DMS 273 treated with DMSO at 0.1 percent for 48 hours (cell line): ENCODE data around the gene TAOK3.

Experiments used
- DNase-seq: peaks from one replicate; lab custom pipeline; 2025; lab: John Stamatoyannopoulos, UW

TAOK3 gene

DNA sequence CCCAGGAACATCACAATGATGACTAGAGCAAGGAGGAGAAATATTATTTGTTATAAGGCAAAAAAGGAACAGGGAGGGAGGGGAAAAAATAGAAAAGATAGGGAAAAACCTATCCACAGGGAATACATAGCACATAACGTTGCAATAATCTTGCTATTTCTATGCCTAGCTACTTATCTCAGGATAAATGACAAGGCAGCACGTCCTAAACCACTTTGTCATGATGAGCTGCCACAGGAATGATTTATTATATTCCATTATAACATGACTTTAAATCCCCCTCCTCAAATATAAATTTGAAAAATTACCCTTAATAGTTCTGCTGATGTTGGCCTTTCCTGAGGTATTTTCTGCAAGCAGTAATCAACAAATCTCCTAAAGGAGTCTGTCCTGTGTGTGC is 160.1 kb downstream of the TAOK3 start:
- no peak for DNase-seq

DNA sequence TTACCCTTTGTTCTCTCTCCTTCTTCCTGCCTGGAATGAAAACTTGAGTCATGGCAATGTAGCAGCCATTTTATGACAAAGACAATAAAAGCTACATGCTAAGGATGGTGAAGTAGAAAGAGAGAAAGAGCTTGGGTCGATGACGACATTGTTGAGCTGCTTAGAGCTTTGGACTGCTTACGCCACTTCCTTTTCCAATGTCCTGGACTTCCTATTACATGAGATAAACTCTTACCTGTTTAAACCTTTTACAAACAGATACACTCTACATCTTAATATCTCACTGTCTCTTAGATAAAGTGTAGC is 166.6 kb downstream of the TAOK3 start:
- no peak for DNase-seq

DNA sequence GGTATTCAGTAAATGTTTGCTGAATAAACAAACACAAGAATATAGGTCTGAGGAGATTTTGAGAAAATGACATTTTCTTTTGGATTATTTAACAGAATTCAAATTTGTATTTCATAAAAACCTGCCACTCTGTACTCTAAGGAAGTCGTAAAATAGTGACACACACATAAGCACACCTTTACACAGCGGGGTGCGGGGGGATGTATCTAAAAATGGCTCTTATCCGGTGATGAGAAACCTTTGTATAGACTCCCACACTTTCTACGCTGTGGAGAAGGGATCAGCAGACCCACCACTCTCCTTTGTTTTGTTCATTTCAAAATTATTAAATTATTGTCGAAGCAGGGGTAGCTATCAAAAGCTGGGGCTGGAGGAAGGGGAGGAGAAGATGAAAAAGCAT is 178.7 kb downstream of the TAOK3 start:
- no peak for DNase-seq

DNA sequence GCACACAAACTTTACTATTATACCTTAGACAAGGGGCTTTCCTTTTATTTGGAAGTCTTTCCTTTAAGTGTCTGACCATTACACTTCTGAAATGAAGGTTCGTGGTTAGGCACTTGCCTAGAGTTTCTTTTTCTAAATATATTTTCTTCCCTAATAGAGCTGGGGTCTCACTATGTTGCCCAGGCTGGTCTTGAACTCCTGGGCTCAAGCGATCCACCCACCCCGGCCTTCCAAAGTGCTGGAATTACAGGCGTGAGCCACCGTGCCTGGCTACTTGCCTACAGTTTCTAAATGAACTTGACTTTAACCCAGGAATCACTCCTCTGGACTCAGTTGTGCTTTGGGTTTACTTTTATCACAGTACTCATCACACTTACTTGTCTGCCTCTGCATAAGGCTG is 179.2 kb downstream of the TAOK3 start:
- DNase-seq: no peak

DNA sequence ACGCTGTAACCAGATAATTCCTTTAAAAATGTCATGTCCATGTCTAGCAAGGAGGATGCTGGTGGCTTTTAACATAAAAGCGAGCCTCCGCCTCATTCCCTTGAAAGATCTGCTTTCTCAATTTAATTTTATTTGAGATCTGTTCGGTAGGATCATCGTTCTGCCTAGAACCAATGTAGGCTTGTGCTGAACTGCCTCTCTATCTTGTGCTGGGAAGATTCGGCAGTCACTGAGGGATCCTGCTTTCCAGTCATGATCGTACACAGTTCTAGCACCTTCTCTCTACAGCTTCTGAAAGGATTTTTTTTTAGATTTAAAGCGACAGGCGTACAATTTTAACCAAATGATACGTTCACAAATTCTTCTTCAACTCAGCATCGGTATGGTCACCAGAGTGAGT is 182.4 kb downstream of the TAOK3 start:
- DNase-seq: no peak

DNA sequence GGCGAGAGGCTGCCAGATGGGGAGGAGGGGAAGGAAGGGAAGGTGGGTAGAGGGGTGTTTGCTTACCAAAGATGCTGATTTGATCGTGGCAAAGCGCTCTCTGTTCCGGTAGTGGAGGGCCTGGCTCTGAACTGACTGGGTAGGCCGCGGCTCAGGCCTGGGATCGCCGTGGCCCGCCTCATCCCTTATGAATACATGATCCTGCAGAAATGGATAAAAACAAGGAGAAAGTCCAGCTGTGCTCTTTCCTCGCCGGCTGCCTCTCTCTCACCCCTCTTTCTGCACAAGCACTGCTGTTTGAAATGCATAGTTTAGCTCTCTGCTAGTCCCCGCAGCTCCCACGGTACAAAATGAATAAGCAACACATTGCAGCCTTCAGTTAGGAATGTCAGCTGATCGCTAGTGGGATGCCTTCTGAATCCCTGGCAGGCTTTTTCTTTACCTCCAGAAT is 182.9 kb downstream of the TAOK3 start:
- DNase-seq: no peak

DNA sequence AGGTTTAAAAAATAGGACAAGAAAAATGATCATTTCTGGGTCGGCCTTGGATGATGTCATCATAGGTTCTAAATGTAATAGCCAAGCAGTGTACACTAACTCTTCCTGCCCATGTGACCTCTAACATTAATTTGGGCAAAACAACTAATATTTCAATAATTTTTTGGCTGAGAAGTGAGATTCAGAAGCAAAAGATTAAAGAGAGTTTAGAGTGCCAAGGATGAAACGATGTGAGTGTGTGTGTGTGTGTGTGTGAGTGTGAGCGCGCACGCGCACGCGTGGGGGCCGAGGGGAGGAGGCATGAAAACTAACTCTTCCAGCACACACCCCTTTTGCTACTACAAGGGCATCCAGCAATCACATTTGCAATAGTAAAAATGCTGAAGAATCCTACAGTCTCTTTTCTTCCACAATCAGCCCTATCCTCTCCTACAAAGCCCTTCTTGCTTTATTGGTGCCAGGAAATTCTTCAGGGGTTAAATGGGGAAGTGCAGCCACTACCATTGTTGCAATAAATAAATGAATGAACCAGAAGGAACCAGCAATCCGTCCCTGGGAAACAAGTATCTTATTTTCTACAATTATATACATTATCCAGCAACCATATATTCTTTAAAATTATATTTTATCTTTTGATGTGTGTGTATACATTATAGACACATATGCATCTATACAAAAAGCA is 183.9 kb downstream of the TAOK3 start:
- no peak for DNase-seq

DNA sequence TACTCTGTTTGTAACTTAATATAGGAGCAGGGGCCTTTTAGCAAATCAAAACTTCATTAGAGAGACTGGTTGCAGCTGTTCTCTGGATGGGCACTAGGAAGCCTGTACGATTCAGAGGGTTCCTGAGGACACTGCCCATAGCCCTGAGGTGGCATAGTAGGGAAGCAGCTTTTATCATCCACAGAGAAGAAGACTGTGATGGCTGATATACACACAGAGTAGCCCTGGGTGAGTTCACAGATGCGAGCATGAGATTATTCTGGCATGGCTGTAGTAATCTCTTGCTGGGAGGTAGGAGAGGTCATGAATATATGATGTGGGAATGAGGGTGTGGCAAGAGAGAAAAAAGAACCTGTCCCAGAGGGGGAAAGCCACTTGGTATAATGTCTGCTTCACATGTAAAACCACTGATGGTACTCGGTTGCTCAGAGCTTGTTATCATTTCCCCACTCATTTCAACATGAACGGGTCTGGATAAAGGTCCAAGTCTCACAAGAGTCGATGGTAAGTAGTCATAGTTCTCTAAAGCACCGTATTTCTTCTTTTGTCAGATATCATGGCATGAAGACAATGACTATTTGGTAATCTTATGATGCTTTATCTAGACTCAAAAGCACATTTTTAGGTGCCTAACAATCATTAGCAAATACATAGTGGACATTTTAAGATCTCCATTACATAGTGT is 184.8 kb downstream of the TAOK3 start:
- no peak for DNase-seq

DNA sequence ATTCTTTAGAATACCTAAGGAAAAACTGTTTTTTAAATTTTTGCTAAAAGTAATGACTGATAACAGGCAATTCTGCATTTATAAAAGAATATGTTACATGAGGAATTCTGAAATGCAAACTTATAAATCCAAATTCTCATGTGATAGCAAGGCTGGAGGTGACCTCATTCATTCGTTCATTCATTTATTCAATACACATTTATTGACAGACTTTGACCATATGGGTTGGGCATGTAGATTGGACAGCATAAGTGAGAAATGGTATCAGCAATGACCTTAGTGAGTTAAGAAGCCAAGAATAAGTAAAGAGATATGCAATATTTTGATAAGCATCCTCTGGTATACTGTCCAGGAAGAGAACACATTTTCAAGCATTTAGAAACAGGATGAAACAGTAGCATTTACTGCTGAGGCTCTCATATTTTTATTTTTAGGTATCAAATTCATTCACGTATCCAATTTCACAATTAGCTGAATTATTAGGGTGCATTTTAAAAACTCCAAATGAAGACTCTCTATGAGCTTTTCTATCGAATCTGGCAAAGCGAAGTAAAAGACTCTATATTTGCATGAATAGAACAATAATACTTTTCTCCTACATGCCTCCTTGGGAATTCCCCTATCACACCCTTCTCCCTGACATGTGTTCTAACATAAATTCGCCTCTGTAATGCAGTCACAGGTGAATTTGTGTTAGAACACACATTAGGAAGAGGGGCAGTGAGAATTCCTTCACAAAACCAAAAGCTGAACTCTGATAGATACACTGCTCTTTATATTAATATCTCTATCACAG is 186.9 kb downstream of the TAOK3 start:
- no peak for DNase-seq

DNA sequence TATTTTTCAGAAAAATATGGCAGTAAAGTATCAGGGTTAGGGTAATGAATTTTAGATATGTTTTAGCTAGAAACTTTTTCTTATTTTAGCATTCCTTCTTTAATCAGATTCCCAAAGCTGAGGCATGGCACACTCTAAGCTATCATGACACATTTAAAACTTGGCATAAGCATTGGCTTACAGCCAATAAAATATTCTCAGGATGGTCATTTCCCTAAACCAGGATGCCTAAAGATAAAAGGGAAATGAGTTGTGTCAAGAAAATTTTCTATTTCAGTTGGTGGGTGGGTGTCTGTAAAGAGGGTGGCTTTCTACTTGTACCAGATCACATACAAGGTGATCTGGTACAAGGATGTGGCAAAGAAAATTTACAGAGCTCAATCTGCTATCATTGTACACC is 189.0 kb downstream of the TAOK3 start:
- no peak for DNase-seq

DNA sequence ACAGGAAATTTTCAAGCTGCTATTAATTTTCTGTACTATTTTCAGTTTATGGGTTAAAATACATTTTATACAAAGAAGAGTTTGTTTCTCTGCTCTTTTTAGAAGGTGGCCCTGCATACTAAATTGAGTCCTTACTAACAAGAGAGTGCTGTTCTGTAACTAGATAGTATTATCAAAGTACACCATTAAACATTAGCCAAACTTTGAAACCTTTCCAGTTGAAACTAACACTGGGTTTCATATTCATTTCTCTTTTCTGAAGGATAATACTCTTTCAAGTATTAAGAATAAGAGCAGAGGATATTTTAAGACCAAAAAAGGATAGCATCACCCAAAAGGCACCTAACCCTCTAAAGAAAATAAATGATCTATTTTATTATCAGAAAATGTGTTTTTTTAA is 189.6 kb downstream of the TAOK3 start:
- DNase-seq: no peak

DNA sequence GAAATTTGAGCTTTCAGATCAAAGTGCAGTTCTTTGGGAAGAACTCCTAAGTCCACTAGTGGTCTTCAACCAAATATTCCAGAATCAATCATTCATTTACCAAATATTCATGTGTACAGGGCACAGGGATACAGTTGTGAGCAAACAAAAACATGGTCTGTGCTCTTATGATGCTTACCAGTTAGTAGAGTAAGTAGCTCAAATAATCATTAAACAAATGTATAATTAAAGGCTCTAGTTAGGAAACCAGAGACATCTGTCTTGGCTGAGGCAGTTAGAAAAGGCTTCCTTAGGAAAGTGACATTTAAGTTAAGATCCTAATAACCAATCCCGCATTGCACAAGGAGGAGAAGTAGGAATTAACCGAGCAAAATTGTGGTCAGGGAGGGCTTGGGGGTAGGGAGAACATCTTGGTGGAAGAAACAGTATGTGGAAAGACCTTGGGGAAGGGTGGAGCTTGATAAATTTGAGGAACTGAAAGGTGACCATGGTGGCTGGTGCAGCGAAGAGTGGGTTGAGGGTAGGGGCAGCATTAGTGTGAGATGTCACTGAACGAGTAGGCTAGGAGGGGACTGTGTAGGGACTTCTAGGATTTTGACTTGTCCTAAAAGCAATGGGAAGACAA is 196.8 kb downstream of the TAOK3 start:
- no peak for DNase-seq

DNA sequence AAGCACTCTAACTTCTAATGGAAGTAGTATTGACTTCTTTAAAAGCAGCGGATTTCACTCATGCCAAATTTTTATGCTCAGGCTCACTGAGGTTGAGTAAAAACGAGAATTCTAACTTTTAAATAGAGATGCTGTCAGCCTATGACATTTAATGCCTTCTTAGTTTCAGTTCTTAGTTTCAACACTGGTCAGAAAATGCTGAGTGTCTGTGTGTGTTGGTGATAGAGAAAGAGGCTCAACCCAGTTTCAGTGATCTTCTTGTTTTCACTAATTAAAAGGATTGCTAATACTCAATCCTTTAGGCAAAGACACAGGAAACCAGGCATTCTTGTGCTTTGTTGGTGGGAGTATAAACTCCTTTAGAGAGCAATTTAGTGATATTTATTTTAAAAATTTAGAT is 205.8 kb downstream of the TAOK3 start:
- no peak for DNase-seq

DNA sequence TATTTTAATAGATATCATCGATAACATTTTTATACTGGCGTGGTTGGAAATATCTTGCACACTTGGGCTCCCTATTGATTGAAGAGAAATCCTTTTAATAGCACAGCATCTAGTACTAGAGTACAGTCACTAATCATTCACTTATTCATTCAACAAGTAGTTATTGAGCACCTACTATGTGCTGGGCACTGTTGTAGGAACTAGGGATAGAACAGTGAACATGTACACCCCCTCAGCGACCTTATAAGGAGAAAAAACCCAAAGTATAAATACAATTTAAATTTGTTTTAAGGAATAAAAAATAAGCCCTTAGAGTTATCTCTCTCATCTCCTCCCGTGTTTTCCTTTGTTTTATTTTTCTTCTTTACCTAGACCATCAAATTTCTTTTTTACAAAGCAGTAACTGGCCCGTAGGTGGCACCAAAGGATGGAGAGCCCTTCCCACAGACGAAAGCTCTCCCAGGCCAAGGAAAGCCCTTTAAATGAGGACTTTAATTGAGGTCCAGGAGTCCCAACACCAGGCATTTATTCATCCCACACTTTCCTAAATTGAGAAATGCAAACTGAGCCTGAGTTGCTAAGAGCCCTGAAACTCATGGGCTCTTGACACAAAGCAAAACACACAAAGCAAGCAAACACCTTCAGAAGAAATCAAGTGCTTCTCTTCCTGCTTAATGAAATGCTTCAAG is 207.8 kb downstream of the TAOK3 start:
- no peak for DNase-seq

DNA sequence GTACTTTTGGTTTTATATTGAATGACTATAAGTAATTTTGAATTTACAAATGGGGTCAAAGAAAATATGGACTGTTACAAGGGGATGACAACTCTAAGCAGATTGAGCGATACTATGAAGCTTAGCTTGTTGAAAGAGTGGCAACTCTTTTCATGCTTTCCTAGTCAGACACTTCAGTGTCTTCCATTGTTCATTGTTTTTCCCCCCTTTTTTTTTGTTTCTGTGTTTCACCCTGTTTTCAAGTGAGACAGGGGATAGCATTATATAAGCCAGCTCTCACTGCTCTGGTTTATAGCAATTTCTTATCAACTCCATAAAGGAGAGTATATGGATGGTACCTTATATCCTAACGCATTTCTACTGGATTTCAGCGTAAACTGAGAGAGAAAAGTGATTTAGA is 212.2 kb downstream of the TAOK3 start:
- DNase-seq: no peak

DNA sequence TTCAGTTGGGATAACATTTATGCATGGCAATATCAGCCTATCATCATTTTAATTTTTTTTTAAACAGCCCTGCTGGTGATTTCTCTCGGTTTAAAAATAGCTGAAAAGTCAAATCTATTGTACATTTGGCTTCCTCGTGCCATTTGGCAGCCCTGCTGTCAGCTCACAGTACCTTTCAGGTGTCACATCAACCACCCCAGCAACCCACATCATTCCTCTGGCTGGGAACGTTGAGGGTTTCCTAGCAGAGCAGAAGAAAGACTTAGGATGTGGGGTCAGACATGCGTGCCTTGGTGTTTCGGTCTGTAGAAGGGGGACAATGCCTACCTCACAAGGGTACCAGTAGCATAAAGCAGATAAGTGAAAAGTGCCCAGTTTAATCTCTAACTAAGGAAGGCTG is 221.0 kb downstream of the TAOK3 start:
- no peak for DNase-seq

DNA sequence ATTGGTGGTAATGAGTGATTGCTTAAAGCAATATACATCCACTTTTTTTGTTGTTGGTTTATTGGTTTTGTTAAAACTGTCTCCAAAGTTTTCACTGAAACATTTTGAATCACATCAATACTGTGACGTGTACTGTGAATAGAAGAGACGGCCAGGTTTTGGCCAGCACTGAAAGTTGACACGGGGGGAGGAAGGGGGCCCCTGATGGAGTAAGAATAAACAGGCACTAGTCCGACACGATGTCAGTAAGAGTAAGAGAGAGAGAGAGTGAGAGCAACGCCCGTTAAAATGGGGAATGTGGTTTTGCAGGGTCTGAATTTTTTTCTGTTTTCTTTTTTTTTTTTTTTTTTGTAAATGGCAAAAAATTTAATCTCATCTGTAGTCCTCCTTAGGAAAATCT is 222.1 kb downstream of the TAOK3 start:
- no peak for DNase-seq

DNA sequence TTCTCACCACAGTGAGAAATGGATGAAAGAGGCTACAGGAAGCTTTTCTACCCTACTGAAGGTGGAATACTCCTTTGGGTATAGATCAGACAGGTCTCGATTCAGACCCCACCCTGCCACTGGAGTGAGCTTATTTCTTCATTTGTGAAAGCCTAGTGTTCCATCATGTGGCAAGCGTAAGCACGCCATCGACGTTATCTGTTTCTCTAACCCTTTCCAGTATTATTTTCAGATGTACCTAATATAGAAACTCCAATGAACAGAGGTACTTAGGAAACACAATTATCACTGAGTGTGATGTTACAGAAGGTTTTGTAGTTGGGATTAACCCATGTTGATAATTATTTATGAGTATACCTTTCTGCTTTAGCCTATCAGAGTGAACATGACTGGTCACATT is 224.4 kb downstream of the TAOK3 start:
- DNase-seq: no peak

DNA sequence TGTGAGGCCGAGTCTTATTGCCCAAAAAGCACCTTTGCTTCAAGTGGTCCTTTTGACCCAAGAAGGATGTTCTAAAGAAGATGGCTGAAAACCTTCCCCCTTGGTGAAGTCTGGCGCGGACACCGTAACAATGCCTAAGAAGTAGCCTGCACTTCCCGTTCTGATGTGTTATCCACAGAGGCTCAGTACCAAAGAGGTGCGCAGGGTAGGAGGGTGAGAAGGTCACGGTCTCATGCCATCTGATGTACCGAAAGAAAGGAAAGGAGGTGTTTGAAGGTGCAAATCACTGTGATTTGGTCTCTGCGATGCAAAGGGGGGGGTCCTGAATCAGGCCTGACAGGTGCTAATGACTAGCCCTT is 226.9 kb downstream of the TAOK3 start:
- no peak for DNase-seq

DNA sequence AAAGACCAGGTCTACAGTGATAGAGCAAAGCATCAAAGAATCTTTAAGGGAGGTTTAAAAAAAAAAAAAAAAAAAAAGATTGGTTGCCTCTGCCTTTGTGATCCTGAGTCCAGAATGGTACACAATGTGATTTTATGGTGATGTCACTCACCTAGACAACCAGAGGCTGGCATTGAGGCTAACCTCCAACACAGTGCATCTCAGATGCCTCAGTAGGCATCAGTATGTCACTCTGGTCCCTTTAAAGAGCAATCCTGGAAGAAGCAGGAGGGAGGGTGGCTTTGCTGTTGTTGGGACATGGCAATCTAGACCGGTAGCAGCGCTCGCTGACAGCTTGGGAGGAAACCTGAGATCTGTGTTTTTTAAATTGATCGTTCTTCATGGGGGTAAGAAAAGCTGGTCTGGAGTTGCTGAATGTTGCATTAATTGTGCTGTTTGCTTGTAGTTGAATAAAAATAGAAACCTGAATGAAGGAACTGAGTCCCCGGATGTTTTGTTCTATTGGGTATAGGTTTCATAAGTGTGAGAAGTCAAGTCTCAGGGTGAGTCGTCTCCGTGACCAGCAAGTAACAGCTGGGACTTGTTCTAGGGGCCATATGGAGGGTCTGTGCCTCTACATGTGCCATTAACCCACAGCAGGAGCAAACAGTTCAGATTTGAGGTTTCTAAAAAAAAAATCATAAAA is 227.5 kb downstream of the TAOK3 start:
- peak; percentile 16 for DNase-seq

DNA sequence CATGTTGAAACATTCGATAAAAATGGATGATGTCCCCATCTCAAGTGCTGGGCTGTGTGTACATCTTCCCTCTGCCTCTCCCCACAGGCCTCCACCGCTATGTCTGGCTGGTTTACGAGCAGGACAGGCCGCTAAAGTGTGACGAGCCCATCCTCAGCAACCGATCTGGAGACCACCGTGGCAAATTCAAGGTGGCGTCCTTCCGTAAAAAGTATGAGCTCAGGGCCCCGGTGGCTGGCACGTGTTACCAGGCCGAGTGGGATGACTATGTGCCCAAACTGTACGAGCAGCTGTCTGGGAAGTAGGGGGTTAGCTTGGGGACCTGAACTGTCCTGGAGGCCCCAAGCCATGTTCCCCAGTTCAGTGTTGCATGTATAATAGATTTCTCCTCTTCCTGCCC is 228.2 kb downstream of the TAOK3 start:
- no peak for DNase-seq

DNA sequence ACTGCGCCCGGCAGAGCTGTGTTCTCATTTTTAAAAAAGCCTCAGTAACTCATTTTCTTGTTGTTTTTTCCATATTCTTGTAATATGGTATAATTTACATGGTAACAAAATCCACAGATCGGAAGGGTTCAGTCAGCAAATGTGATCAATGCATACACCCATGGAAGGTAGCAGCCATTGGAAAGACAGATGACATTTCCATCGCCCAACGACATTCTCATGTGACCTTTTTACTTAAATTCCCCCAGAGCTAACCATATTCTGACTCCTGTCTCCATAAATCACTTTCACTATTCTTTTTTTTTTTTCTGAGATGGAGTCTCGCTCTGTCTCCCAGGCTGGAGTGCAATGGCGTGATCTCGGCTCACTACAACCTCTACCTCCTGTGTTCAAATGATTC is 231.9 kb downstream of the TAOK3 start:
- no peak for DNase-seq
